ENCODE measurements around the gene MAJIN.

GRCh38 chr11:64931290-64931689, 40.6 kb downstream of the MAJIN start:
- TF ChIP-seq POLR2A (IDR thresholded peaks at IDR 0.05) (no peak), CTCF (IDR thresholded peaks at IDR 0.05) (no peak)
